Activated CD4-positive, CD25-positive, alpha-beta regulatory T cell treated with anti-CD3 and anti-CD28 coated beads, Interleukin-2, amount 50 U/mL, for 16 hours (primary cell): Measurements from ENCODE around the gene SLX4IP.

Experiments
- DNase-seq: peaks from one replicate; pipeline ENCODE4 v3.0.0-alpha.2; 2020; ENCODE audit warnings: low read depth, low spot score

The SLX4IP gene

DNA sequence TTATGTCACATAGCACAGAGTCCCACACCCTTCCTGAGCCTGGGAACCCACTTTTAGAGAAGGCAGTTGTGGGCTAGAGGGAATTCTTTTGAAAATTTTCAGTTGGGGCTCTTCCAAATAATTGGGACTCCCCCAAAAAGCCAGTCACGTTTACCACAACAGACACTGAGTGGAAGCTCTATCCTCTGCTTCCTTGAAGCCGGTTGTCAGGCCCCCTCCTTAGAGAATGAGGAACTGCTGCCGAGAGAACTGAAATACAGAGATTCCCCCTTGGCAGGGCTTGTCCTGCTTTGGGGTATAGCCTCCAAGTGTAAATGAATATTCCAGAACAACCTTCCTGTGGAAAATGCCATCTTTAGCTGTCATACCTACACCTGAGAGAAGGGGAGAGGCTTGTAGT lies 241.4 kb downstream of the SLX4IP start:
- DNase-seq, result no peak
